ENCODE data around the gene NOL12.

Gene NOL12

DNA sequence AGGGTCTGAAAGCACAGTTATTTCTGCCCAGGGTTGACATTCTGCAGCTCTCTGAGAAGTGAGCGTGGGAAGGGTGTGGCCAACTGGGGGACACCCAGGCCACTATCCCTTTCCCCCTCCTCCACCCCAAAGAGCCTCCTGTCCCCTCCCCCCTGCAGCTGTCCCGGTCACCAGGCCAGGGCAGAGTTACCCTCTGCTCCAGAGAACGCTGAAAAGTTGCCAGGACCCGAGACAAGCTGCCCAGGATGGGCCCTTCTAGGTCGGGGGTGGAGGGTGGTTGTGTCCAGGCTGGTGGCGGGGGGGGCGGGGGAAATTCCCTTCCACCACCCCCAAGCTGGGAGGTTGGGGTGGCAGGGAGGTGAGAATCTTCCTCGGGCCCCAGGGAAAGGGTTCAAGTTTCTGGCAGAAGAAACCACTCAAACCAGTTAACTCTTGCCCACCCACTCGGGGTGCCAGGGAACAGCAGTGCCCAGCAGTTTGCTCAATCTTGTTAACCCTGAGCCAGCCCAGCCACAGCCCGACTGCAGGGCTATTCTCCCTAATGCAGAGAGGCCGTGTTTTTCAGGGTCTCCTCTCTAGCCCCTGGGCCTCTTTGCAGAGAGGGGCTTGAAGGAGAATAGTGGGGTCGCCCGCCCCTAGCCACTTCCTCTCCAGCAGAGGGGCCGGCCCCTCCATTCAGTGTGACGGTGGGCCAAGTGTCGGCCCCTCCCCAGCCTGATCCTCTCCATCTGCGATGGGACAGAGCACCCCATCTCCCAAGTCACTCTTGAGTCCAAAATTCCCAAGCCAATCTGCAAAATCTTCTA, 10.0 kb upstream of the NOL12 start:
- Histone ChIP-seq H3K4me3 (ENCODE audit: low read length) (peak overlapping the region; percentile 95), H3K4me1 (ENCODE audit: control insufficient read depth, insufficient read depth, low read length) (peaks cover 21% of the 10 kb centered on the region), H3K36me3 (ENCODE audit: control insufficient read depth, insufficient read depth, low read length, severe bottlenecking) (peaks cover 24% of the 10 kb centered on the region), H3K9ac (ENCODE audit: low read length) (peak overlapping the region; percentile 98), H3K27me3 (replicated peaks; ENCODE audit: control insufficient read depth, insufficient read depth, low read length) (no peaks in the 10 kb centered on the region), H3K9me3 (ENCODE audit: control insufficient read depth, low read length) (no peaks in the 10 kb centered on the region)
- peak; percentile 62 for DNase-seq (ENCODE audit: low read depth)

DNA sequence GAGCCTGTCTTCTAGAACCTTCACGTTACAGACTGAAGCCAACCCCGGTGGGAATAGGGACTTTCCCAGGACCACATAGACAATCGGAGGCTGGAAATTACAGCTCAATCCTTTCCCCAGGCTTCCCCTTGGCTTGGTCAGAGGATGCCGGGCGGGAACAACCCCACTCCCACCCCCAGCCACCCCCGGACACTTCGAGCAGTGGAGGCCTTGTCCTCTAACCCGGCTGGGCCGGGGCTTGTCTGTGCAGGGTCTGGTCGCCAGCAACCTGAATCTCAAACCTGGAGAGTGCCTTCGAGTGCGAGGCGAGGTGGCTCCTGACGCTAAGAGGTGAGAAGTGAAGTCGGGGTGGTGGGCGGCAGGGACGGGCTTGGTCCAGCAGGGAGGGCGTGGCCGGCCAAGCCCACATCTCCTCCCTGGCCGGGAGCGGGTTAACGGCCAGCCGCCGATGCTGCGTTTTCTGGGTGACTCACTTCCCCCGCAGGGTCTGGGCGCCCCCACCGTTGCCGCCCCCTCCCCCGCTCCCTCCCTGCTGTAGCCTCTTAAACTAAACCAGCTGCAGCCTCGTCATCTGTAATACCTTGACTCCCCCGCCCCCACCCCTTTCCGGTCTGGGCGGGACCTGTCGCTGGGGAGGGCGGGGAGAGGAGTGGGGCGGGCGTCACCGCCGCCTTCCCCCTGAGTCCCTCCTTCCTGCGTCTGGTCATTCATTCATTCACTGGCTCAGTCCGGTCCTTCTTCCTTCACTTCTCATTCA, 9.2 kb upstream of the NOL12 start:
- peak overlapping the region; percentile 95 for H3K4me3 ChIP-seq (ENCODE audit: low read length)
- H3K9me3 ChIP-seq (ENCODE audit: control insufficient read depth, low read length) = no peaks in the 10 kb centered on the region
- peak overlapping the region; percentile 98 for H3K9ac ChIP-seq (ENCODE audit: low read length)
- DNase-seq (ENCODE audit: low read depth) = peak; percentile 99
- H3K36me3 ChIP-seq (ENCODE audit: control insufficient read depth, insufficient read depth, low read length, severe bottlenecking) = peaks cover 24% of the 10 kb centered on the region
- peaks cover 28% of the 10 kb centered on the region for H3K4me1 ChIP-seq (ENCODE audit: control insufficient read depth, insufficient read depth, low read length)
- no peaks in the 10 kb centered on the region for H3K27me3 ChIP-seq (replicated peaks; ENCODE audit: control insufficient read depth, insufficient read depth, low read length)

DNA sequence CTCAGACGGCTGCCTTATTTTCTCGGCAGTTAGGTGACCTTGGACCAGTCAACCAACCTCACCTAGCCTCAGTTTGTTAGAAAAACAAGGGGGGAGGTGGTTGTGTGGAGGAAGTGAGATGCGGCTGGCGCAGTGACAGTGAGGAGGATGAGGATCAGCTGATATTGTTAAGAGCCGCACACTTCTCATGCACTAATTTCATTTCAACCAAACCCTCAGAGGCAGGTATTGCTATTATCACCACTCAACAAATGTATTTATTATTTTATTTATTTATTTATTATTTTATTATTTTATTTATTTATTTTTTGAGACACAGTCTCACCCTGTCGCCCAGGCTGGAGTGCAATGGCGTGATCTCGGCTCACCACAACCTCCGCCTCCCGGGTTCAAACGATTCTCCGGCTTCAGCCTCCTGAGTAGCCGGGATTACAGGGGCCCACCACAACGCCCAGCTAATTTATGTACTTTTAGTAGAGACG, 8.6 kb upstream of the NOL12 start:
- Histone ChIP-seq H3K36me3 (ENCODE audit: control insufficient read depth, insufficient read depth, low read length, severe bottlenecking) (peaks cover 24% of the 10 kb centered on the region), H3K4me1 (ENCODE audit: control insufficient read depth, insufficient read depth, low read length) (peaks cover 28% of the 10 kb centered on the region), H3K9ac (ENCODE audit: low read length) (peak overlapping the region; percentile 98), H3K4me3 (ENCODE audit: low read length) (peak overlapping the region; percentile 95), H3K9me3 (ENCODE audit: control insufficient read depth, low read length) (no peaks in the 10 kb centered on the region), H3K27me3 (replicated peaks; ENCODE audit: control insufficient read depth, insufficient read depth, low read length) (no peaks in the 10 kb centered on the region)
- no peak for DNase-seq (ENCODE audit: low read depth)

DNA sequence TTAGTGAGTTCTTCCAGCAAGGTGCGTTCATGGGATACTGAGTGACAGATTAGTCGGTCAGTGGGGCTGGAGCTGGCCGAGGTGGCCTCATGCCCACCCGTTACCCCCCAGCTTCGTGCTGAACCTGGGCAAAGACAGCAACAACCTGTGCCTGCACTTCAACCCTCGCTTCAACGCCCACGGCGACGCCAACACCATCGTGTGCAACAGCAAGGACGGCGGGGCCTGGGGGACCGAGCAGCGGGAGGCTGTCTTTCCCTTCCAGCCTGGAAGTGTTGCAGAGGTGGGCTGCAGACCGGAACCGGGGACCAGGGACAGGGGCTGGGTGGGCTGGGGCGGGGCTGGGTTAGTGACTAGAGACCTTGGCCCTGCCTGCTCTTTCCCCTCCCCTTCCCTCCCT, 7.8 kb upstream of the NOL12 start:
- no peaks in the 10 kb centered on the region for H3K9me3 ChIP-seq (ENCODE audit: control insufficient read depth, low read length)
- DNase-seq (ENCODE audit: low read depth) = peak; percentile 3
- peak overlapping the region; percentile 95 for H3K4me3 ChIP-seq (ENCODE audit: low read length)
- peaks cover 24% of the 10 kb centered on the region for H3K36me3 ChIP-seq (ENCODE audit: control insufficient read depth, insufficient read depth, low read length, severe bottlenecking)
- peaks cover 28% of the 10 kb centered on the region for H3K4me1 ChIP-seq (ENCODE audit: control insufficient read depth, insufficient read depth, low read length)
- H3K27me3 ChIP-seq (replicated peaks; ENCODE audit: control insufficient read depth, insufficient read depth, low read length) = no peaks in the 10 kb centered on the region
- H3K9ac ChIP-seq (ENCODE audit: low read length) = peak overlapping the region; percentile 98

DNA sequence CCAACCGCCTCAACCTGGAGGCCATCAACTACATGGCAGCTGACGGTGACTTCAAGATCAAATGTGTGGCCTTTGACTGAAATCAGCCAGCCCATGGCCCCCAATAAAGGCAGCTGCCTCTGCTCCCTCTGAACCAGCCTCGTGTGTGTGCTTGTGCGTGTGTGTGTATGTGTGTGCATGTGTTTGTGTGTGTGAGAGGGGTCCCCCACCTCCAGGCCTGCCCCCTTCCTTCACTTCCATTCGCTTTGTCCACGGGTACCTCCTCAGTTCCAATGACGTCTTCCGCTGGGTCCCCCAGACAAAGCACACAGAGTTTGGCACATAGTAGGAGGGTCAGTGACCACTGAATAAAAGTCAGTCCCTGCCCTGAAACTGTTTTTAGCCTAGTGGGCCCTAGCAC, 6.5 kb upstream of the NOL12 start:
- H3K36me3 ChIP-seq (ENCODE audit: control insufficient read depth, insufficient read depth, low read length, severe bottlenecking) = peaks cover 24% of the 10 kb centered on the region
- H3K9ac ChIP-seq (ENCODE audit: low read length) = peak overlapping the region; percentile 8
- no peak for DNase-seq (ENCODE audit: low read depth)
- peaks cover 22% of the 10 kb centered on the region for H3K4me1 ChIP-seq (ENCODE audit: control insufficient read depth, insufficient read depth, low read length)
- H3K4me3 ChIP-seq (ENCODE audit: low read length) = no peak overlapping the region
- H3K27me3 ChIP-seq (replicated peaks; ENCODE audit: control insufficient read depth, insufficient read depth, low read length) = no peaks in the 10 kb centered on the region
- H3K9me3 ChIP-seq (ENCODE audit: control insufficient read depth, low read length) = no peaks in the 10 kb centered on the region

DNA sequence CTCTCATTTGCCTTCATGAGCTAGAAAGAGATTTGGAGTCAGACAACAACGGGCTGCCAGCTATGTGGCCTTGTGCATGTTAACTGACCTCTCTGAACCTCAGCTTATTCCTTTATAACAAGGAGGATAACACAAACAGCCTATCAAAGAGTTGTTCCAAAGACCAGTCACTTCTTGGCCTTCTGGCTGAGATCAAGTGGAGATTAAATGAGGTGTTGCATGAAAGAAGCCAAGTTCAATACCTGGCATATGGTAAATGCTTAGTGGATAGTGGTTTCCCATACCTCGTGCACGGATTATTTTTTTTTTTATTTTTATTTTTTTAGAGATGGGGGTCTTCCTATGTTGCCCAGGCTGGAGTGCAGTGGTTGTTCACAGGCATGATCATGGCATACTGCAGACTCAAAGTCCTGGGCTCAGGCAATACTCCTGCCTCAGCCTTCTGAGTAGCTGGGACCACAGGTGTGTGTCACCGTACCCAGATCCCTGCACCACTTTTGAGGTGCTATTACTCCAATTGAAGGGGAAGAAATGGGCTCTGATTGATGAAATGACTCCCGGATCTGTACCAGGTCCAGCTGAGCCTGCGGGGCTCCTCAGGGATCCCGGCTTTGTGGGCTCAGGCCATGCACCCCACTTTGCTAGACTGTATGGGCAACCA, 5.8 kb upstream of the NOL12 start:
- H3K27me3 ChIP-seq (replicated peaks; ENCODE audit: control insufficient read depth, insufficient read depth, low read length) = no peaks in the 10 kb centered on the region
- H3K9me3 ChIP-seq (ENCODE audit: control insufficient read depth, low read length) = no peaks in the 10 kb centered on the region
- no peak for DNase-seq (ENCODE audit: low read depth)
- peaks cover 24% of the 10 kb centered on the region for H3K36me3 ChIP-seq (ENCODE audit: control insufficient read depth, insufficient read depth, low read length, severe bottlenecking)
- H3K9ac ChIP-seq (ENCODE audit: low read length) = no peak overlapping the region
- peaks cover 22% of the 10 kb centered on the region for H3K4me1 ChIP-seq (ENCODE audit: control insufficient read depth, insufficient read depth, low read length)
- H3K4me3 ChIP-seq (ENCODE audit: low read length) = no peak overlapping the region

DNA sequence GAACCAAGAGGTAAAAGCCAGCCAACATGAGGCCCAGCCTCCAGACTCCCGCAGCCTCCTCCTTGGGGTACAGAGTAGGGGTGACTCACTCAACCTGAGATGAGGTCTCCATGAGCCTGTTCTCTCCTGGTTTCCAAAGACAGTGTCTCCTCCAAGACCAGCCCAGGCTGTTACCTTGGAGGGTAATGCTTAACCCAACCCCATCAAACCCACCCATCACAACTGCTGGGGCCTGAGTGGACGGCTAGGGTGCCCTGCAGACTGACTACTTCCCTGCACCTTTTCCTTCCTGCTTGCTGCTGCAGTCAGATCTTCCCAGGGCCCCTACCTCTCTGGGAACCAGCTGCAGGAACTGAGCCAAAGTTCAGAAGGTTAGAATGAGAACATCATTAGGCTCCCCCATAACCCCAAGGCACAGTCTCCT, 5.1 kb upstream of the NOL12 start:
- peaks cover 24% of the 10 kb centered on the region for H3K36me3 ChIP-seq (ENCODE audit: control insufficient read depth, insufficient read depth, low read length, severe bottlenecking)
- no peak for DNase-seq (ENCODE audit: low read depth)
- H3K4me1 ChIP-seq (ENCODE audit: control insufficient read depth, insufficient read depth, low read length) = peaks cover 28% of the 10 kb centered on the region
- no peak overlapping the region for H3K9ac ChIP-seq (ENCODE audit: low read length)
- H3K9me3 ChIP-seq (ENCODE audit: control insufficient read depth, low read length) = no peaks in the 10 kb centered on the region
- H3K4me3 ChIP-seq (ENCODE audit: low read length) = no peak overlapping the region
- H3K27me3 ChIP-seq (replicated peaks; ENCODE audit: control insufficient read depth, insufficient read depth, low read length) = no peaks in the 10 kb centered on the region

DNA sequence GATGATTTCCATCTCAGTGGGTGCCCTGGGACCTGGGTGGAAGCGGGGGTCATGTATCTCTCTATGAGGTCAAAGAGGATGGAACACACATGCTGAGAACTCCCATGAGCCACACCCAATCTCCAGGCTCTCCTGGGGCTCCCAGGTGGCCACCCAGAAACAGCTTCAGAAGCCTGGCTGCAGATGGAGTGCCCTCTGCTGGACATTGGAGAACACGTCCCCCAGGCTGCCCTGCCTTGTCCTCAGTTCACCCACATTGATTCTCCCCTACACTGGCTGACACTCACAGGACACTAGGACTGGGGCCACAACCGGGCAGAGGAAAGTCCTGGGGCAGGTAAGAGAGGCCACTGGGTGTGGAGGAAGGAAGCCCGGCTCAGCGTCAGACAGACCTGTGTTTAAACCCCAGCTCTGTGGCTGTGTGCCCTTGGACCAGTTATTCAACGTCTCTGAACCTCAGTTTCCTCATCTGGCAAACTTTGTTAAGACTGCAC, 4.5 kb upstream of the NOL12 start:
- H3K36me3 ChIP-seq (ENCODE audit: control insufficient read depth, insufficient read depth, low read length, severe bottlenecking) = peaks cover 24% of the 10 kb centered on the region
- peak overlapping the region; percentile 49 for H3K9ac ChIP-seq (ENCODE audit: low read length)
- DNase-seq (ENCODE audit: low read depth) = peak; percentile 90
- H3K4me1 ChIP-seq (ENCODE audit: control insufficient read depth, insufficient read depth, low read length) = peaks cover 29% of the 10 kb centered on the region
- no peaks in the 10 kb centered on the region for H3K9me3 ChIP-seq (ENCODE audit: control insufficient read depth, low read length)
- H3K4me3 ChIP-seq (ENCODE audit: low read length) = no peak overlapping the region
- H3K27me3 ChIP-seq (replicated peaks; ENCODE audit: control insufficient read depth, insufficient read depth, low read length) = no peaks in the 10 kb centered on the region

DNA sequence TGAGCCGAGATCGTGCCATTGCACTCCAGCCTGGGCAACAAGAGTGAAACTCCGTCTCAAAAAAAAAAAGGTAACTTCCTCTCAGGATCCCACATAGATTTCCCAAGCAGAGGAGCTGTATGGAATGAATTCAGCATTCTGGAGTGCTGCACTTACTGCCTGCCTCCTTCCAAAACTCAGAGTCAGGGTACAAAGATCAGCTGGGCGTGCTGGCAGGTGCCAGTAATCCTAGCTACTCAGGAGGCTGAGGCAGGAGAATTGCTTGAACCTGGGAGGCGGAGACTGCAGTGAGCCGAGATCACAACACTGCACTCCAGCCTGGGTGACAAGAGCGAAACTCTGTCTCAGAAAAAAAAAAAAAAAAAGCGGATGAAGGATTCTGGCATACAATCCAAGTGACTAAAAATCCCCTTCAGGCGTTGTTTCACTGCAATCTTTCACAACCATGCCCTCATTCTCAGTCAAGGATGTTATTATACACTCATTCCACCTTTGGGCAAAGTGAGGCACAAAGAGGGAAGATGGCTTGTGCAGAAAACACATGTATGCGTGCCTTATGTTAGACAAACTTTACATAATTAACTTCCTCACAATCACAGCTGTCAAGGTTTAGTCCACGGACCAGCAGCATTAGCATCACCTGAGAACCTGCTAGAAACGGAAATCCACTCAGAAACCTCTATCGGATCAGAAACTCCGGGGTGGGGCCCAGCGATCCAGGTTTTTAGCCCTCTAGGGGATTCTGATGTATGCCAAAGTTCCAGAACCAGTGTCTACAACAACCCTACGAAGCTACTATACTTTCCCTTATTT, 1.1 kb upstream of the NOL12 start:
- Histone ChIP-seq H3K27me3 (replicated peaks; ENCODE audit: control insufficient read depth, insufficient read depth, low read length) (no peaks in the 10 kb centered on the region), H3K9me3 (ENCODE audit: control insufficient read depth, low read length) (no peaks in the 10 kb centered on the region), H3K9ac (ENCODE audit: low read length) (no peak overlapping the region), H3K36me3 (ENCODE audit: control insufficient read depth, insufficient read depth, low read length, severe bottlenecking) (peaks cover 15% of the 10 kb centered on the region), H3K4me1 (ENCODE audit: control insufficient read depth, insufficient read depth, low read length) (peaks cover 20% of the 10 kb centered on the region), H3K4me3 (ENCODE audit: low read length) (no peak overlapping the region)
- no peak for DNase-seq (ENCODE audit: low read depth)

DNA sequence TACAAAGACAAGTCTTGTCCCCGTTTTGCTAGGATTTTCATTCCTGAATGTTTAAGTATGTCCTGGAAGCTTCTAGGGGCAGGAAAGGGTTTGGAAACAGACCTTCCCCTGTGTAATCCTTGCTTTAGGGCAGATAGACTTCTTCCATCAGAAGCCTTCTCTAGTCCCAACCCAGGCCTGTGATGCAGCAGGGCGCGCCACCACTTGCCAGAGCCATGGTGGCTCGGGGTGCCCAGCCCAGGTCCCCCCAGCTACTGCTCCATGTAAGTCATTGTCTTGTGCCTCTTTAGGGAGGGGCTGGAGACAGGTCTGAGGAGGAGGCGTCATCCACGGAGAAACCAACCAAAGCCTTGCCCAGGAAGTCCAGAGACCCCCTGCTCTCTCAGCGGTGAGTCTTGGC, 4.3 kb downstream of the NOL12 start:
- no peak for DNase-seq (ENCODE audit: low read depth)
- Histone ChIP-seq H3K9ac (ENCODE audit: low read length) (no peak overlapping the region), H3K27me3 (replicated peaks; ENCODE audit: control insufficient read depth, insufficient read depth, low read length) (no peaks in the 10 kb centered on the region), H3K36me3 (ENCODE audit: control insufficient read depth, insufficient read depth, low read length, severe bottlenecking) (peaks cover 43% of the 10 kb centered on the region), H3K4me3 (ENCODE audit: low read length) (no peak overlapping the region), H3K4me1 (ENCODE audit: control insufficient read depth, insufficient read depth, low read length) (peaks cover 11% of the 10 kb centered on the region), H3K9me3 (ENCODE audit: control insufficient read depth, low read length) (no peaks in the 10 kb centered on the region)

All from adipocyte (in vitro differentiated cells).